Measurements from ENCODE around the gene WDR1. TPM values are rescaled to one million over a fixed set of nuclear protein-coding genes. Genes with fewer than 3 reads are reported as not detected.
A peak's percentile ranks its signal among the peaks of the same experiment; 100 is the strongest.

WDR1 gene
- total RNA-seq, 1 donor from 2014 or later: 183 TPM

DNA sequence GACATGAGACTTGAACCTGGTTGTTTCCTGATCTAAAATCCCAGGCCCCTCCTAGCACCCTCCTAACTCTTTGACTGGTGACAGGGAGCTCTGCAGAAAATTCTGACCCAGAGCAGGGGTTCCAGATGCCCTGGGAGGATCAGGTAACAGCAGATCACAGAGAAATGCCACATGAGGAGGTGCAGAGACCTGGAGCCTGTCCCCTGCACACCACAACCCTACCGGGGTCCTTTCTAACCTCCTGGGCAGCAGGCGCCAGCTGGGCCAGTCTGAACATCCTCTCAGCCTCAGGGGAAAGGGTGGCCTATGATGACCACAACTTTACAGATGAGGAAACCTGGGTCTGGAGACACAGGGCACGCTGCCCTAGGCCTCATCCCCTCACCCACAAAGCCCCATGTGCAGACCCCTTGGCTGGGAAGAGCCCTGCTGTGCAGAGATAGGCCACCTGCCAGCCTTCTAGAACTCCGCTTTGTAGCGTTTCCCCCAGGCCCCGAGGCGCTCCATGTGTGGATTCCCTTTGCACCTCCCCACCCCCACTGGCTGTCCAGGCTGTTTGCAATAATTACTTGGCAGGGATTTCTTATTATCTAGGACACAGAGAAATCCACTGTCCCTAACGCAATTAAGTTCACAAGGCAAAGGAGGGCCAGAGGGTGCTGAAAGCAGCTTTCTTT is 36.5 kb downstream of the WDR1 start:
- peak; percentile 58 for DNase-seq
- intact Hi-C loops (cut with DNase I): no loop called here
- peak; percentile 38 for ATAC-seq (ENCODE audit: poor library complexity)

DNA sequence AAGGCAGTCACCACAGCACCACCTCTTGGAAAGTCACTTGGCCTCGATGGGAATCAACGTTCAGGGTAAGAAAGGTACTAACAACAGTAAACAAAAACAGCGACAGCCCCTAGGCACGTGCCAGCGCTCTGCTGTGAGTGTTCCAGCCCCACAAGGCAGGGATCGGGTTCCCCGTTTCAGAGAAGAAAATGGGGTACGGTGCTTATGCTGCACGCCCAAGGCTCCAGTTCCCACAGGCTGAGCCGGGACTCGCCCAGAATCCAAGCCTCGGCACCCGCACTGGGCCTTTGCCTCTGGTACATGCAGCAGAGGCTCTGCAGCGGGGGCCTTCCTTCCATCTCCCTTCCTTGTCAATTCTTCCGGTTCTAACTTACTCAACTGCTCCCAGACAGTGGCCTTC is 37.3 kb downstream of the WDR1 start:
- DNase-seq: peak; percentile 32
- intact Hi-C loops (cut with DNase I): no loop called here
- ATAC-seq (ENCODE audit: poor library complexity): no peak

DNA sequence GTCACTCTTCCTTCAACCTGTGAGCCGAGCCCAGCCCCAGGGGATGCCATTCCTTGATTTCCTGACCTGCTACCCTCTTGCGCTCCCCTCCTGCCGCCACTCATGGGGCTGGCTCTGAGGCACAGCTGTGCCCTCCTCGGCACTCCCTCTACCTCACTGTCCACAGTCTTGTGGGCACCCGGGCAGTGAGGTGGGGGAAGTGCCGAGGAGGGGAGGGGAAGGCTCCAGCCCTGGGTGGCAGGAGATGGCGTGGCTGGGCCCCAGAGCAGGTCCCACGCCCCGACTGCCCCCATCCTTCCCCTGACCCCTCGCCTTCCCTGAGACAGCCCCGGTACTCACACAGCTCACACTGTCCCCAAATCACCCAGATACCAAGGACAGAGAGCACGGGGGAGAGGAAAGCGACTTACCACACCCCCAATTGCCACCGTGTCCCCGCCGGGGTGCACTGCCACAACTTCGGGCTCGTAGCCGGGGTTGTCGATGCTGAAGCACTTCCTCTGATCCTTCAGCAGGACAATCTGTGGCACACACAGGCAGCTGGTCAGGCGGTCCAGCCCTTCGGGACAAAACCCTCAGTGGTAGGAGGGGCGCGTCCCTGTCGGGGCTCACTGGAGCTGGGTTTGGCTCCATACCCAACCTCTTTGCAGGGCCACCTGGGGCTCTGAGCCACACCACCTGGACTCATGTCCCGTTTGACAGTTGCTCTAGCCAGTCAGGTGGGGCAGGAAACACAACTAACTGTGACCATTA is 37.9 kb downstream of the WDR1 start:
- ATAC-seq (ENCODE audit: poor library complexity) (no peak), DNase-seq (peak; percentile 34)
- intact Hi-C loops (cut with DNase I): no loop called here

DNA sequence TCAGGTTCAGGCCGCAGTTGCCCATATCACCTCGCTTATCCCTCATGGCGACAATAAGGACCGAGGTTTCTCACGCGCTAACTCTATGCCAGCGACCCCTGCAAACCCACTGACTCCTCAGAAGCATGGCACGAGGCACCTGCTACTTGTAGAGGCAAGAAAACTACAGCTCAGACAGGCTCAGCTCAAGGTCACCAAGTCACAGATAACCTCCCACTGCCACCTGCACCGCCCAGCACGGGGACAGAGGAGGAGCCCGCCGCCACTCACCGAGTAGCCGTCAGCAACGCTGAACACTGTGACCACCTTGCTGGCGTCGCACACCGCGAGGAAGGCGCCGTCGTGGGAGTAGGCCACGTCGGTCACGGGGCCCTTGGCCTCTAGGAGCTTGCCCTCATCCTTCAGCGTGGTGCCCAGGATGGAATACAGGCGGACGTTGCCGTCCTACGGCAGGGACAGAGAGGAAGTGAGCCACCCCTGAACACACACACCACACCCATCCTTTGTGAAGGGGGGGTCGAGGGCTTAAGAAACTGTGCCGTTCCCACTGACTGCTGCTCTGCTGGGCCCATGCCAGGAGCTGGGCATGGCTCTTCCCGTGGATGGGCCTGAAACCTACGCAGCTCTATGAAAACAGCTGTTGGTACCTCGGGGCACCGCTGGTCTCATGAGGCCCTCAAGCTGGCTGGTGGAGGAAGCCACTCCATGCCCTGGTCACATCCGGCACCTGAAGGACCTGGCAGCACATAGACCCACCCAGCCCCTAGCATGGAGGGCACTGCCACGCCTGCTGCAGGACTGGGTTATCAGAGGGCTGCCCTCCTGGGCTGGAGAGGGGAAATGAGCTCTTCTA is 38.9 kb downstream of the WDR1 start:
- intact Hi-C loops (cut with DNase I): no loop called here
- ATAC-seq (ENCODE audit: poor library complexity) (peak; percentile 30), DNase-seq (peak; percentile 61)

DNA sequence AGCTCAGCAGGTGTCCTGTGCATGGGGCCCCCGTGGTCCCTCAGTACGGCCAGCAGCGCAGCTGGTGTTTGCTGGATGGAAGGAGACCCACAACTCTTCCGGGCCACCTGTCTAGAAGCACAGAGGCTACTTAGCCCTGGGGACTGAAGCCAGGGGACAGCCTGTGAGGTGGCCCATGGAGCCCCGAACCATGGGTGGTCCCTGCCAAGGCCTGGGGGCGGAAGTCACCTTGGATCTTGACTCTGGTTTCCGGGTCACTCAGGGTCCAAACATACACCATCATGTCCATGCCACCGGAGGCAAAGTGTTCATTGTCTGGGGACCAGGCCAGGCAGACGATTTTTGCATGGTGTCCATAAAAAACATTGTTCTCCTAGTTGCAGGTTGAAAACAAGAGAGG is 39.5 kb downstream of the WDR1 start:
- ATAC-seq (ENCODE audit: poor library complexity) (no peak), DNase-seq (peak; percentile 21)
- intact Hi-C loops (cut with DNase I): no loop called here

DNA sequence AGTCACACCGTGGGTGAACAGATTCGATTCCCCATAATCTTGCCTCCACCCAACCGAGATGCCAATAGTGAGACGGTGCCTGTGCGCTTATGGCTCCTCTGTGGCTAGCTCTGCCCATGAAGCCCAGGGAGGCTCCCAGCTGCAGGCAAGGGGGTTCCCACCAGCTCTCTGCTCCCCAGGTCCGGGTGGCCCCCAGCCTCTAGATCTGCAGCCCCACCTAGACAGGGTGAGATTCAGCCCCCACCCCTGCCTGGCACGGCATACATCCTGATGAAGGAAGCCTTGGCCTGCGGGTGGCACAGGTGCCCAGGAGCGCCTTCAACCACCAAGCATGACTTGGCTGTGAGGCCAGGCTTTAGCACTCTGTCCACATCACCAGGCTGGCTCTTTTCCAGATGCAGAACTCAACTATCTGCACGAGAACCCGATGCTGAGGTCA is 40.6 kb downstream of the WDR1 start:
- DNase-seq (peak; percentile 39), ATAC-seq (ENCODE audit: poor library complexity) (no peak)
- intact Hi-C loops (cut with DNase I): no loop called here

DNA sequence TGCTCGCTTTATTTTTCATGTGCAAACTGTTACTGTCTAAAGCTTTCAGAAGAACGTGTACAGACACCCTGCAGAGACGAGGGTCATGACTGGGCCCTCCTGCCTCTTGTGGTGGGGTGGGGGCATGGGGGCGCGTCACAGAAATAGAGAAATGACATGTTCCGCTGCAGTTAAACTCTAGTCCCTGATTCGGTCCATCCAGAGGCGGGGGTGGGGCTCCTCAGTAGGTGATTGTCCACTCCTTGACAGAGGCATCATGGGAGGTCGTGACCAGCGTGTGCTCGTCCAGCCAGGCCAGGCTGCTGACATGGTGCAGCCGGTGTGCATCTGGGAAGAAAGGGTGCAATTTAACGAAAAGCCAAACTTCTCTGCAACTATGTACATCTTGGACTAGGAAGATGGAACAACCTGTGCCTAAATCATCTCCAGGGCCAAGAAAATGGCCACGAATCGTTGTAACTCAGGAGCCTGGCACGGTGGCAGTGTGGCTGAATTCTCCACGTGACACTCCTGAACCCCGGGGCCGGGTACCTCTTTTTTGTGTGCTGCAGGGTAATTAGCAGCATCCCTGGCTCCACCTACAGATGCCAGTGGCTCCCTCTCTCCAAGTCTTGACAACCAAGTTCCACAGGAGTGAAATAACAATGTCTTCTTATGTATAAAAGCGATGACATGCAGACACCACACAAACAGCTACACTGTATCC is 41.3 kb downstream of the WDR1 start:
- DNase-seq: no peak
- intact Hi-C loops (cut with DNase I): no loop called here
- no peak for ATAC-seq (ENCODE audit: poor library complexity)

DNA sequence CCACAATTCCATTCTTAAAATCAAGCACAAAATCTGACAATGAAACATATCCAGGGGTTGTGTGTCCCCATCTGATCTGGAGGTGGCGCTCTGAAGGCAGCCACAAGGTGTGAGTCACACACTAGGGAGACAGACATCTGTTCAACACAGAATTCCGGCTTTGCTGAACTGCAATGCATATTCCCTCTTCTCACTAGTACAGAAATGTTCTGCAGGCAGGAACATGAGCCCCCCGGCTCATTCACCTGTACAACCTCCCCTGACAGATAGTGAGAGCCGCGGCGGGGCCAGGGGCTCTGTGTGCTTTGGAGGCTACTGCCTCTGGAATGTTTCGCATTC is 41.9 kb downstream of the WDR1 start:
- ATAC-seq (ENCODE audit: poor library complexity): no peak
- intact Hi-C loops (cut with DNase I): no loop called here
- DNase-seq: no peak

DNA sequence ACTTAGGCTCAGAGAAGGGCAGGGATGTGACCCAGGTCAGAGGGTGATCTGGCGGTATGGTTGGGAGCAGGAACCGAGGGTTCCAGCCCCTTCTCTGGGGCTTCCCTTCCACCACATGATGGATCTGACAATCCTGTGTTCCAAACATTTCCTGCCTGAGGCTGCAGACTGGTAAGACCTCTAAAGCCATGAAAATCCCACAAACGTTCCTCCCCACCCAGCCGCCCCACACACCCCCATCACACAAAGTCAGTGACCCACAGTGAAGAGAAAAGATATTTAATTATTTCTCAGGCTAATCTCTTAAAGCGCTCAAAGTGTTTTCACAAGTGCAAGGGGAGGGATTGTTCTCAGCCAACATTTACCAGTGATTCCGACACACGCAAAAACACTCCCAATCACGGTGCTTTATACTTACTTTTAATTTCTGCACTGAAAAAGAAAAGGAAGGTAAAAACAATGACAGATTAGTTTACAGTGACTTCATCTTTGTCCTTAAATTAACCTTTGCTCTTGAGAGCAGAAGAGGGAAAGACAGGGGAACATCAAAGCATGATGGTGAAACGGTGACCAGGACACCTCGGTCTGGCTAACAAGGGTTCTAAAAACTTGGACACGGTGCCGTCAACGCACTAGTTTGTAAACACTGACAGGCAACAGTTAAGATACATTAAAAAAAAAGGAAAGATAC is 42.4 kb downstream of the WDR1 start:
- ATAC-seq (ENCODE audit: poor library complexity) (no peak), DNase-seq (no peak)
- intact Hi-C loops (cut with DNase I): no loop called here

DNA sequence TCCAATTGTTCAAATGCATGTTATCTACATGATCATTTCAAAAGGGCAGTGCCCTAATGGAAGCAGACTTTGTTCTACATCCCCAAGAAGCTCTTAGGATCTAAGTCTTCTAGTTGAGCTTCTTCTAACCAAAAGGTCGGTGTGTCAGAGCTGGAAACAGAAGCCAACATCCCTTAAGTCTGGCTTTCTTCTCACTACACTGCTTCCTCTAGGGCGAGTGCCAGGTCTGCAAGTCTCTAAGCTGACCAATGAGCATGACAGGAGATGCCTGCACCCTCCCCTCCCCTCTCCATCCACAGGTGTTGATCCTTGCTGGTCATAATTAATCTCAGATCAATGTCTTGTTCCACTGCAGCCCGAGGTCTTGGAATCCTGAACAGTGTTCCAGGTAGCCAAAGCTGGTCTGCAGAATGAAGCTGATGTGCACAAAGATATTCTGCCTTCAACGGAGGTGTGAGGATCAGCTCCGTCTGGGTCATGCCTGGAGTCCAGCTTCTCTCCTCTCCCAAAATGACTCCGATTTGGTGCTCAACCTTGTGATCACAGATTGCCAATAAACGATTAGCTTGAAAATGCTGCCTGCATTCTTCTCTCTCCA is 44.1 kb downstream of the WDR1 start:
- ATAC-seq (ENCODE audit: poor library complexity): no peak
- intact Hi-C loops (cut with DNase I): no loop called here
- DNase-seq: no peak

DNA sequence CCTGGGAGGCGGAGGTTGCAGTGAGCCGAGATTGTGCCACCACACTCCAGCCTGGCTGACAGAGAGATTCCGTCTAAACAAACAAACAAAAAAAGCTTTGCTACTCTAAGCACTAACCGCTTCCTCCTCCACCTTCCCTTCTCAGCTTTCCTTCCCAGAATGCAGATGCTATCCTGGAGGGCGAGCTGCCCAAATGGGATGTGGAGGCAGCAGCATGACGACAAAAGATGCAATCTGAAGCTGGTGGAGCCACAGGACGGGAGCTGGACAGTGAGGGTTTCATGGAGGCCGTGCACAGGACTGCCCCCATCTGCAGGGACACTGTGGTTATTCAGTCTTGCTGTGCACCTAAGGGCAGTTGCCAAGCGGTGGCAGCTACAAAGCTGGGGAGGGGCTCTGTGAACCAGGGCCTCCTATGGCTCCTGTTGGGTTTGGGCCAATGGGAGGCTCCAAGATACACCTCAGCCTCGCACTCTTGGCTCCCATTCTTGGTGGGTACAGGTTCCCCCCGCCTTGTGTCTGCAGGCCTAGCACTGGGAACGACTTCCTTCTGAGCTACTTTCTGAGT is 47.4 kb downstream of the WDR1 start:
- intact Hi-C loops (cut with DNase I): no loop called here
- ATAC-seq (ENCODE audit: poor library complexity): no peak
- no peak for DNase-seq

DNA sequence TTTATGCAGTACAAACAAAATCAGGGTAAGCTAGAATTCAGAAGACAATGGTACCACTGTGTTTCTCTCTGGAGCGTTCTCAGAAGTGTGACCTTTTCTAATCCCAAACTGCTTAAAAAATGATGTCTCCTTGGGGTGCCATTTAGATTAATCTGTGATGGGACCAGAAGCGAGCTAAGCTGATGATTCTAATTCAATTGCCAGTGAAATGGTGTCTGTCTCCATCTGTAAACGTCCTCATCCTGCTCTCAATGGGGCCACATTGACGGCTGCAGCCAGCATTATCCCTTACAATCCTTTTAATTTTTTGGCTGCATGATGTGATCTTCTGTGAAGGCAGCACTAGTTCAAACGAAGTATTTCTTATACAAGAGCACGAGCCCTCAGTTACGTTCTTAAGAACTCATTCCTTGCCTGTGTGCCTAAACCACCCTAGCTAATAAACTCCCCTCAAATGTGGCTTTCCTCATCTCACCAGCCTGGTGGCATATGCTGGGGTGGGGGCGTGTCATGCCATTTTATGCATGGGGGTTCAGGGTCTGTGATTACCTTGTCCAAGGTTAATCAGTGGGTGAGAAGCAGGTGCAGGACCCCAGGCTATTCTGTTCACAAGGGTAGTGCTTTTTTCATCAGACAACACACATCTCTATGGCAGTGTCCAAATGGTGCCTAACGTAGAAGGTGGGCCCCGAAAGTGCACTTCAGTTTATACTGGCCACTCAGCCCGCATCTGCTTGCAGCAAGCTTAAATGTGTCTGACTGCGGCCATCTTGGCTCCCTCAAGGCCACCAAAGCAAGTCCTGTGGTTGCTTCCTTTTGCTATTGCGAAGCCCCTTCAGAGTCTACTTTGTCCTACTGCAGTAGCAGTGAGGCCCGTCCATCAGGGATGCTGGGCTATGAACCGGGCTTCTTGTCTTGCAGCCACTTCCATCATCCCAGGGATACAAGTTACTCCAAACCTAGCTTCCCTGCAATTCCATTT is 49.6 kb downstream of the WDR1 start:
- DNase-seq: no peak
- no peak for ATAC-seq (ENCODE audit: poor library complexity)
- intact Hi-C loops (cut with DNase I): no loop called here

DNA sequence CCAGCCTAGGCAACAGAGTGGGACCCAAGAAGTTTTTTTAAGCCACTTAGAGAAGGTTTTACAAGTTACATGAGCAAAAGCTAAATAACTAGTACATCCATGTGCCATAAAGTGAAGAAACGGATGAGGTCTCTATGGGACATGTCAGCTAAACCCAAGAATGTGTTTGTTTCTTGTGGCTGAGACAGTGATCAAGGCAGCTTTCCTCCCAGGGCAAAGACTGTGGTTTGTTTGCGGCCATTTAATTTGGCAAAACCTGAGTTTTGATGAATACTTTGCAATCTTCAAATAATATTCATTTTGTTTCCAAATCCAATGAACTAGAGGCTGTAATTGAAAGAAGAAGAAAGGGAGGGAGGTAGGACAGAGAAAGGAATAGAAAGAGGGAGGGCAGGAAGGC is 50.4 kb downstream of the WDR1 start:
- intact Hi-C loops (cut with DNase I): no loop called here
- DNase-seq: no peak
- no peak for ATAC-seq (ENCODE audit: poor library complexity)

DNA sequence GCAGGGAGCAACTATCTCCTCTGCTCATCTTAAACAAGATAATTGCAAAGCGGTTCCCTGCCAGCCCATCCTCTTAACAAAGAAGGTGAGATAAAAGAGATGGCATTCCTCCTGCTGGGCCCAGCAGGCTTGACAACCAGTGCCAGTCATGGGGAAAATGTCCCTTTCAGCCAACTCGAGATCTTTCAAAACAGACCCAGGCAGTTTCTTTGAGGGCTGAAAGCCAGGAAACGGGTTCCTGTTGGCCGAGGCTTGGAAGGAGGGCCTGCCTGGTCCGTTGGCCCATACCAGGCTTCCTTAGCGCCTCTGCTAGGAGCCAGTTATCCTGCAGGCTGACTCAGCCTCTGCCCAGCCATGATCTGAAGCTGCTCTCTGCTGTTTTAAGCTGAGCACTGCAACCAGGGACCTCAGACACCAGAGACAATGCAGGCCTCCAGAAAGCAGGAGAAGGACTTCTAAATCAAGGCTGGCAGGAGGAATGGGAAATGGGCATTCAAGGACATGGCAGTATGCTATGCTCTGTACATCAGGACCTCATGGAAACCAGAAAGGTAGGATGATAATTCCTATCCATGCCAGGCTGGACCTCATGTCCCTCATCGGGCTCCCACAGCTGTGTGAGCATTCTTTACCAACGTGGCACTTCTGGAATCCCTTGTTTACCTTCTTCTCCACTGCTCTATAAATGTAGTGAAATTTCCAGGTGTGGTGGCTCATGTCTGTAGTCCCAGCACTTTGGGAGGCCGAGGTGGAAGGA is 52.9 kb downstream of the WDR1 start:
- DNase-seq: peak; percentile 82
- peak; percentile 96 for ATAC-seq (ENCODE audit: poor library complexity)
- intact Hi-C loops (cut with DNase I): loop anchor here (2.0 kb wide), 1 partner anchor 45 kb away; no protein-coding TSS in a partner anchor

DNA sequence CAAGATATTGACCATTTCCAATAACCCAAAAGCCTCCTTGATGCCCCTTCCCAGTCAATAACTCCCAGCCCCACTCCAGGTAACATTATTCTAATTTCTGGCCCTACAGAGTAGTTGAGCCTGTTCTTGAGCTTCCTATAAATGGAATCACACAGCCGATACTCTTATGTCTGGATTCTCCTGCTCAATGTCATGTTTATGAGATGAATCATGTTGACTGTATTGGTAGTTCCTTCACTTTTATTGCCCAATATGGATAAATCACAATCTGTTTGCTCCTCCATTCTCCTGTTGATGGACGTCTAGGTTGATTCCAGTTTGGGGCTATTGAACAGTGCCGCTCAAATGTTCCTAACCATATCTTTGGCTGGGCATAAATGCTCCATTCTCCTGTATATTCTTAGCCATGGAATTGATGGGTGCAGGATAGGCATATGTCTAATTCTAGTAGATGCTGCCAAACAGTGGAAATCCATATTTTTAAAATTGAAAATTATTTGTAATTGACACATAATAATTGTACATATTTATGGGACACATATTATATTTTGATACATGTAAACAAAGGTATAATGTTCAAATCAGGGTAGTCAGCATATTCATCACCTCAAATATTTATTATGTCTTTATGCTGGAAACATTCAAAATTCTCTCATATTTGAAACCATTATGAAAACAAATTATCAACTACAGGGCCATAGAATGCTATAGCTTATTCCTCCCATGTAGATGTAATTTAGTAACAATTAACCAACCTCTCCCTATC is 54.8 kb downstream of the WDR1 start:
- intact Hi-C loops (cut with DNase I): loop anchor here (2.0 kb wide), 1 partner anchor 43 kb away; no protein-coding TSS in a partner anchor
- no peak for DNase-seq
- ATAC-seq (ENCODE audit: poor library complexity): no peak

Measured in Right ventricle myocardium superior (tissue), 1 donor.